GM18951 (cell line): ENCODE data around the gene PDIA2.

Experiments used
- POLR2A ChIP-seq: IDR thresholded peaks from 4 replicates; pipeline ENCODE4 v1.6.1; 2011; ENCODE audit warnings: mild to moderate bottlenecking; ENCODE audit not compliant: insufficient read length, insufficient read depth; ENCODE audit errors: extremely low read depth
- in situ Hi-C: fragments of 300-500 bp; cut with MboI; formaldehyde crosslinking; loops from one replicate; pipeline ENCODE4 v1.12.0; 2022; ENCODE audit warnings: low sequenced_read_pairs, mixed read lengths, inconsistent platforms; ENCODE audit not compliant: unreplicated experiment

Gene PDIA2

GRCh38 chr16:290015-290680, 7.2 kb downstream of the PDIA2 start:
- in situ Hi-C loops: no loop called here
- no peak for TF ChIP-seq POLR2A

GRCh38 chr16:290681-291405, 7.9 kb downstream of the PDIA2 start:
- in situ Hi-C loops: no loop called here

GRCh38 chr16:291539-291938, 8.6 kb downstream of the PDIA2 start:
- in situ Hi-C loops: no loop called here
- no peak for TF ChIP-seq POLR2A

More at GRCh38 chr16:290681-291405, 7.9 kb downstream of the PDIA2 start:
- TF ChIP-seq POLR2A: no peak

GRCh38 chr16:293043-293775, 10.2 kb downstream of the PDIA2 start:
- TF ChIP-seq POLR2A: no peak
- in situ Hi-C loops: no loop called here

GRCh38 chr16:296276-296675, 13.3 kb downstream of the PDIA2 start:
- TF ChIP-seq POLR2A: no peak
- in situ Hi-C loops: no loop called here

GRCh38 chr16:296806-297510, 14.0 kb downstream of the PDIA2 start:
- TF ChIP-seq POLR2A: no peak

GRCh38 chr16:297832-298231, 14.9 kb downstream of the PDIA2 start:
- in situ Hi-C loops: no loop called here

More at GRCh38 chr16:296806-297510, 14.0 kb downstream of the PDIA2 start:
- in situ Hi-C loops: no loop called here

GRCh38 chr16:301235-301634, 18.3 kb downstream of the PDIA2 start:
- in situ Hi-C loops: no loop called here

More at GRCh38 chr16:297832-298231, 14.9 kb downstream of the PDIA2 start:
- no peak for TF ChIP-seq POLR2A

GRCh38 chr16:301950-302349, 19.0 kb downstream of the PDIA2 start:
- in situ Hi-C loops: no loop called here
- no peak for TF ChIP-seq POLR2A

More at GRCh38 chr16:301235-301634, 18.3 kb downstream of the PDIA2 start:
- no peak for TF ChIP-seq POLR2A

- no peak for TF ChIP-seq POLR2A
- in situ Hi-C loops: no loop called here
Measured at GRCh38 chr16:303760-304505, 21.0 kb downstream of the PDIA2 start.

GRCh38 chr16:305916-306626, 23.1 kb downstream of the PDIA2 start:
- TF ChIP-seq POLR2A: no peak
- in situ Hi-C loops: no loop called here

- in situ Hi-C loops: no loop called here
- TF ChIP-seq POLR2A: no peak
Measured at GRCh38 chr16:306911-307370, 24.0 kb downstream of the PDIA2 start.
